ENCODE data around the gene DBN1.

DBN1 gene

GRCh38 chr5:177443144-177443983, 30.1 kb downstream of the DBN1 start:
- no peak for DNase-seq (ENCODE audit: low read depth)

GRCh38 chr5:177442066-177442826, 31.2 kb downstream of the DBN1 start:
- no peak for DNase-seq (ENCODE audit: low read depth)

GRCh38 chr5:177440990-177441780, 32.2 kb downstream of the DBN1 start:
- no peak for DNase-seq (ENCODE audit: low read depth)

- peak; percentile 79 for DNase-seq (ENCODE audit: low read depth)
These were observed 33.0 kb downstream of the DBN1 start for GRCh38 chr5:177440211-177440989.

- no peak for DNase-seq (ENCODE audit: low read depth)
These were observed 33.8 kb downstream of the DBN1 start for GRCh38 chr5:177439518-177440053.

GRCh38 chr5:177438468-177438867, 35.0 kb downstream of the DBN1 start:
- DNase-seq (ENCODE audit: low read depth), result no peak

- DNase-seq (ENCODE audit: low read depth), result no peak
These were observed 35.8 kb downstream of the DBN1 start for GRCh38 chr5:177437623-177438022.

GRCh38 chr5:177435847-177436536, 37.4 kb downstream of the DBN1 start:
- no peak for DNase-seq (ENCODE audit: low read depth)

- DNase-seq (ENCODE audit: low read depth), result no peak
These were observed 38.3 kb downstream of the DBN1 start for GRCh38 chr5:177434942-177435738.

GRCh38 chr5:177434437-177434836, 39.0 kb downstream of the DBN1 start:
- DNase-seq (ENCODE audit: low read depth), result peak; percentile 48

- no peak for DNase-seq (ENCODE audit: low read depth)
These were observed 39.7 kb downstream of the DBN1 start for GRCh38 chr5:177433658-177434217.

- DNase-seq (ENCODE audit: low read depth), result no peak
These were observed 40.4 kb downstream of the DBN1 start for GRCh38 chr5:177432839-177433657.

GRCh38 chr5:177432143-177432838, 41.1 kb downstream of the DBN1 start:
- no peak for DNase-seq (ENCODE audit: low read depth)

GRCh38 chr5:177431317-177432142, 41.9 kb downstream of the DBN1 start:
- DNase-seq (ENCODE audit: low read depth), result peak; percentile 70

- DNase-seq (ENCODE audit: low read depth), result no peak
These were observed 42.5 kb downstream of the DBN1 start for GRCh38 chr5:177430972-177431316.

GRCh38 chr5:177430140-177430951, 43.1 kb downstream of the DBN1 start:
- DNase-seq (ENCODE audit: low read depth), result no peak
